ENCODE data around the gene RIPPLY2. TPM values are rescaled to one million over a fixed set of nuclear protein-coding genes. Genes with fewer than 3 reads are reported as not detected.
A peak's percentile ranks its signal among the peaks of the same experiment; 100 is the strongest.

Gene RIPPLY2
- total and polyA plus RNA-seq, 2 experiments from 2014 or later, result 0.45 to 0.49 TPM

- Histone ChIP-seq H3K4me3 (peak overlapping the region; percentile 69), H3K27ac (no peak overlapping the region), H3K27me3 (peaks cover 4% of the 10 kb centered on the region), H3K4me1 (ENCODE audit: low read depth) (no peaks in the 10 kb centered on the region), H3K9me3 (ENCODE audit: low read depth) (no peaks in the 10 kb centered on the region), H3K36me3 (peaks cover 9% of the 10 kb centered on the region)
- TF ChIP-seq CTCF (IDR thresholded peaks at IDR 0.05; ENCODE audit: low read depth, low read length), result no peak
- DNase-seq (ENCODE audit: low read depth in 1 of 2, low spot score in 1 of 2), result no peak
Observed at GRCh38 chr6:83860359-83860755, 7.2 kb downstream of the RIPPLY2 start.

GRCh38 chr6:83860782-83861495 lies 7.8 kb downstream of the RIPPLY2 start:
- H3K4me3 ChIP-seq, result no peak overlapping the region
- no peaks in the 10 kb centered on the region for H3K4me1 ChIP-seq (ENCODE audit: low read depth)

GRCh38 chr6:83862776-83863471 lies 9.8 kb downstream of the RIPPLY2 start:
- Histone ChIP-seq H3K4me1 (ENCODE audit: low read depth) (no peaks in the 10 kb centered on the region), H3K27me3 (no peaks in the 10 kb centered on the region), H3K36me3 (peaks cover 9% of the 10 kb centered on the region), H3K9me3 (ENCODE audit: low read depth) (no peaks in the 10 kb centered on the region), H3K27ac (no peak overlapping the region), H3K4me3 (no peak overlapping the region)
- no peak for TF ChIP-seq CTCF (IDR thresholded peaks at IDR 0.05; ENCODE audit: low read depth, low read length)
- no peak for DNase-seq (ENCODE audit: low read depth in 1 of 2, low spot score in 1 of 2)

More at GRCh38 chr6:83860782-83861495, 7.8 kb downstream of the RIPPLY2 start:
- no peaks in the 10 kb centered on the region for H3K9me3 ChIP-seq (ENCODE audit: low read depth)
- H3K27ac ChIP-seq, result no peak overlapping the region
- H3K27me3 ChIP-seq, result no peaks in the 10 kb centered on the region
- H3K36me3 ChIP-seq, result peaks cover 9% of the 10 kb centered on the region
- no peak for DNase-seq (ENCODE audit: low read depth in 1 of 2, low spot score in 1 of 2)
- TF ChIP-seq CTCF (IDR thresholded peaks at IDR 0.05; ENCODE audit: low read depth, low read length), result no peak

- Histone ChIP-seq H3K4me1 (ENCODE audit: low read depth) (no peaks in the 10 kb centered on the region), H3K27me3 (no peaks in the 10 kb centered on the region), H3K36me3 (peaks cover 9% of the 10 kb centered on the region), H3K4me3 (no peak overlapping the region), H3K9me3 (ENCODE audit: low read depth) (no peaks in the 10 kb centered on the region), H3K27ac (no peak overlapping the region)
- no peak for TF ChIP-seq CTCF (IDR thresholded peaks at IDR 0.05; ENCODE audit: low read depth, low read length)
- DNase-seq (ENCODE audit: low read depth in 1 of 2, low spot score in 1 of 2), result no peak
Observed at GRCh38 chr6:83867043-83867442, 13.9 kb downstream of the RIPPLY2 start.

- DNase-seq (ENCODE audit: low read depth in 1 of 2, low spot score in 1 of 2), result peak in 1 of 2 donors; percentile 97
- no peak overlapping the region for H3K27ac ChIP-seq
- no peak for TF ChIP-seq CTCF (IDR thresholded peaks at IDR 0.05; ENCODE audit: low read depth, low read length)
- H3K4me3 ChIP-seq, result no peak overlapping the region
- no peaks in the 10 kb centered on the region for H3K9me3 ChIP-seq (ENCODE audit: low read depth)
- peaks cover 9% of the 10 kb centered on the region for H3K36me3 ChIP-seq
- H3K27me3 ChIP-seq, result no peaks in the 10 kb centered on the region
- no peaks in the 10 kb centered on the region for H3K4me1 ChIP-seq (ENCODE audit: low read depth)
Observed at GRCh38 chr6:83867527-83868161, 14.5 kb downstream of the RIPPLY2 start.

All from cardiac muscle cell (in vitro differentiated cells and primary cell).